ENCODE results near the gene UNC45A.

DNA sequence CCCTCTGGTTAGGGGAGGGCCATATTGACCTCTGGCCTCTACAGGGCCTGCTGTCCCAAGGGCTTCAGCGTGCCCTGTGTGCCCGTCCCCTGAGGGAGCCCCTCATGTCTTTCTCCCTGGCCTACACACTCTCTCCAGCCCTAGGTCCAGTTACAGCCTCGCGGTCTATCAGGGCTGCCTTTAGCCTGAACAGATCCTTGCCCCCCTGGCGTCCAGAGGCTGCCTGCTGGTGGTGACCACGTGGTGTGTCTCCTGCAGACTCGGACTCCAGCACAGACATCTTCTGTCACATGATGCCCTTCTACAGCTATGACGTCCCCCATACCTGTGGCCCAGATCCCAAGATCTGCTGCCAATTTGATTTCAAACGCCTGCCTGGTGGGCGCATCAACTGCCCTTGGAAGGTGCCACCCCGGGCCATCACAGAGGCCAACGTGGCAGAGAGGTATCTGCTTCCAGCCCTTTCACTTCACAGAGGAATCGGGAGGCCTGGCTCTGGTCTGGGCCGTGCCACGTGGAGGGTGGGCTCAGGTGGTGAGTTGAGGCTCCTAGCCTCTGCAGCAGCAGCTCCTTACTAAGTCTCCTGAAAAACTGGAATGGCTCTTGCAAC is 27.9 kb upstream of the UNC45A start:
- no peak for TF ChIP-seq CHD1 (IDR thresholded peaks at IDR 0.05; ENCODE audit: low read depth, low read length)
- no peak for TF ChIP-seq CTCF (conservative IDR thresholded peaks at IDR 0.05; ENCODE audit: low read depth, low read length)
- TF ChIP-seq MXI1 (IDR thresholded peaks at IDR 0.05; ENCODE audit: borderline replicate concordance, low read depth, low read length): no peak
- no peak for TF ChIP-seq MAFK (IDR thresholded peaks at IDR 0.05; ENCODE audit: low read depth, low read length)
- TF ChIP-seq POLR2A (IDR thresholded peaks at IDR 0.05; ENCODE audit: low read depth, low read length): no peak
- TF ChIP-seq, protein P1, sequence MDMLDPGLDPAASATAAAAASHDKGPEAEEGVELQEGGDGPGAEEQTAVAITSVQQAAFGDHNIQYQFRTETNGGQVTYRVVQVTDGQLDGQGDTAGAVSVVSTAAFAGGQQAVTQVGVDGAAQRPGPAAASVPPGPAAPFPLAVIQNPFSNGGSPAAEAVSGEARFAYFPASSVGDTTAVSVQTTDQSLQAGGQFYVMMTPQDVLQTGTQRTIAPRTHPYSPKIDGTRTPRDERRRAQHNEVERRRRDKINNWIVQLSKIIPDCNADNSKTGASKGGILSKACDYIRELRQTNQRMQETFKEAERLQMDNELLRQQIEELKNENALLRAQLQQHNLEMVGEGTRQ (IDR thresholded peaks at IDR 0.05; ENCODE audit: low read depth, low read length): no peak
- TF ChIP-seq RCOR1 (IDR thresholded peaks at IDR 0.05; ENCODE audit: insufficient replicate concordance, low read length): no peak
- TF ChIP-seq CEBPB (IDR thresholded peaks at IDR 0.05; ENCODE audit: low read depth, low read length): no peak

Measured in IMR-90 (cell line).